ENCODE measurements around the gene KIRREL3.
A peak's percentile ranks its signal among the peaks of the same experiment; 100 is the strongest.

Gene KIRREL3

DNA sequence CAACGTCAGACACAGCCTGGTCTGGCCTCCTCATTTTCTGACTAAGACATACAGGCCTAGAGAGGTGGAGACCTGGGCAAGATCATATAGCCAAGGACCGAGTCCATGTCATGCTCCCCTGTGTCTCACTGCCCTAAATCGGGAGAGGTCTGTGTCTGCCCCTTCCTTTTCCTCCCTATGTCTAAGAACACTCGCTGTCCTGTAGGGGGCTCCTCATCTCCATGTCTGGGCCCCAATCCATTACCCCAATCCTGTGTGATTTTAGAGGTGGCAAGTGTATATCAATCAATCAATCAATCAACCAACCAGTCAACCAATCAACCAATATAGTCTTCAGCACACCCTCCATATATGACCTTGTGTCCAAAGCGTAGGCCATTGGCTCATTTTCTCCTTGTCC lies 125.7 kb downstream of the KIRREL3 start:
- no peak for DNase-seq

DNA sequence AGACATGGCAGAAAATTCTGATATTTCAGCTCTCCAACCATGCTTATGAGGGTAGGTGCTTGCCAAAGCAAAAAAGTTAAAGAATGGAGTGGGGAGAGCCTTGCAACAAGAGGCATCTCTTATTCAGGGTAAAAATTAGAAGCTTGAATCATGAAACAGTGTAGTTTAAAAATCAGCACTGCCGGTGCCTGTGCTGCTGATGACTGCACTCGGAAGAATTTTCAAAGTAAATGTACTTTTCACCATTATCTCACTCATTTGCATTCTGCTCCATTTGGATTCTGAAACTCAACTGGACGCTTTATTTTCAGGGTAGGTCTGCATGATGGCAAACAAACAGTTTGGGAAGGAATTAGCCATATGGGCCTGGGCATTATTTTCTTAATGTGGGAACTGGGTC lies 126.3 kb downstream of the KIRREL3 start:
- DNase-seq, result no peak

DNA sequence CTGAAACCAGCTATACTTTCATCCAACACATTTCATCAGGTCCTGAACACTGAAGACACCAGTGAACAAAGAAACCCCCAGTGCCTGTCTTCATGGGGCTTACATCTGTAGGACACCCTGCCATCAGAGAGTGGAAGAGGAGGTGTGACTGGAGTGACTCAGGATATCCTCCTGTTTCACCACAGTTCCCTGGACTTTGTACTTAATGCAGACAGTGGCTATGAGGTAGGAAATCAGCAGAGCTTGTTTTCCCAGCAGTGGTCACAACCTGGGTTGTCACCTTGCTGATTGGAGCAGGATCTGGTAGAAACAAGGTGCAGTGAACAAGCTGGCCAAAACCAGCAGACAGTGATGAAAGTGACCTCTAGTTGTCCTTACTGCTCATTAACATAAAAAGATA lies 128.8 kb downstream of the KIRREL3 start:
- no peak for DNase-seq

DNA sequence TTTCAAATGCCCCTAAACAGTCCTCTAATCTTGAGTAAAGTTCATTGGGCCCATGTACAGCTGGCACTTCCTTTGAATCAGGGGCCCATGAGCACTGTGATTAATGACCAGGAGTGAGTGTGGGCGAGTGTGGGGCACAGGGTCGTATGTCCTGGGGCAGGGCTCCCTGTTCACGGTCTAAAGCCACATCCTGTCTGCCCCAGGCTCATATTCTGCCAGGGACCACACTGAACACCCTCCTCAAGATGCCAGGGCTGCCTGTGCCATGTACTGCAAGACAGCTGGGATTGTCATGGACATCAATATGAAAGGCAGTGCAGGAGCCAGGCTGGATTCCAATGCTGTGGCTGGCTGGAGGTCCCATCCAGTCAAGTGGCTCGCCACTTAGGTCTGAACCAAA lies 130.5 kb downstream of the KIRREL3 start:
- DNase-seq, result no peak

DNA sequence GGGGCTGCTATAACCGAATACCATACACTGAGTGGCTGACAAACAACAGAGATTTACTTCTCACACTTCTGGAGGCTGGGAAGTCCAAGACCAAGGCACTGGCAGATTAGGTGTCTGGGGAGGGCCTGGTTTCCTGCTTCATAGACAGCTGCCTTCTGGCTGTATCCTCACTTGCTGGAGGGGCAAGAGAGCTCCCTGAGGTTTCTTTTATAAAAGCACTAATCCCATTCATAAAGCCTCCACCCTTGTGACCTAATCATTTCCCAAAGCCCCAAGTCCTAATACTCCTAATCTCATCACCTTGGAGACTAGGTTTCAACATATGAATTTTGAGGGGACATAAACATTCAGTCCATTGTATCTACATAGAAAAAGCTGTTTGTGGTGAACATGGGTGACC lies 131.8 kb downstream of the KIRREL3 start:
- DNase-seq, result no peak

DNA sequence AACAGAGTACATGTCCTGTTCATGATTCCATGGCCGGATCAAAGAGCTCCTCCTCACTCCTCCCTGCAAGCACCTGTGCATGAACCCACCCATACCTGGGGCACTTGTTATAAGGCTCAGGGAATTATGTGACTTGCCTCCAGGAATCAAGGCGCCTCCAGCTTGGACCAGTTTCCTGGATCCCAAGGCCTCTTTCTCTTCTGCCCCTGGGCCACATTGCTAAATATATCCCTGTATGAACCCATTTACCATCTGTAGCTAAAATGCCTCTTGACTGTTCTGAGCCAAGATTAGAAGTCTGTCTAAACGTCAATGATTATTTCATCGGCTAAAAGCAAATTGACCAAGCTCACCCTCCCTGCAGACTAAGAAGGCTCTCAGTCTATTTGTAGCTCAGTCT lies 135.6 kb downstream of the KIRREL3 start:
- DNase-seq, result no peak

DNA sequence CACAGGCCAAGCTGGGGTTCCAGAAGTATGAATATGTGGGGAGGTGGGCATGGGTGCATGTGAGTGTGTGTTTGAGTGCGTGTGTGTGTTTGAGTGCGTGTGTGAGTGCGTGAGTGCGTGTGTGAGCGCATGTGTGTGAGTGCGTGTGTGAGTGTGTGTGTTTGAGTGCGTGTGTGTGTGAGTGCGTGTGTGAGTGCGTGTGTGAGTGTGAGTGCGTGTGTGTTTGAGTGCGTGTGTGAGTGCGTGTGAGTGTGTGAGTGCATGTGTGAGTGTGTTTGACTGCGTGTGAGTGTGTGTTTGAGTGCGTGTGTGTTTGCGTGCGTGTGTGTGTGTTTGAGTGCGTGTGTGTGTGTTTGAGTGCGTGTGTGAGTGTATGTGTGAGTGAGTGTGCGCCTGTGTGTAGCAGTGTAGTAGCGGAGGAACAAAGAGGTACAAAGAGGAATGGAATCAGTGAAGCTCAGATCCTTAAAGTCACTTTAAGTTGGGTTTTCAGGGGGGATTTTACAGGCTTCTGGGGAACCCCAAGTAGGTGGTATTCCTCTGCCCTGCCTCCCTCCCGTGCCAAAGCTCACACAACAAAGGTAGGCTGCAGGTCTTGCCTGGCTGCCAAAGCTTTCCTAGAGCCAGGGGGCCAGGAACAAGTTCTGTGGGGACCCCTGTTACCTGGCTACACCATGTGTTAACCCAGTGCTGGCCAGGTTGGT lies 137.1 kb downstream of the KIRREL3 start:
- DNase-seq, result no peak

DNA sequence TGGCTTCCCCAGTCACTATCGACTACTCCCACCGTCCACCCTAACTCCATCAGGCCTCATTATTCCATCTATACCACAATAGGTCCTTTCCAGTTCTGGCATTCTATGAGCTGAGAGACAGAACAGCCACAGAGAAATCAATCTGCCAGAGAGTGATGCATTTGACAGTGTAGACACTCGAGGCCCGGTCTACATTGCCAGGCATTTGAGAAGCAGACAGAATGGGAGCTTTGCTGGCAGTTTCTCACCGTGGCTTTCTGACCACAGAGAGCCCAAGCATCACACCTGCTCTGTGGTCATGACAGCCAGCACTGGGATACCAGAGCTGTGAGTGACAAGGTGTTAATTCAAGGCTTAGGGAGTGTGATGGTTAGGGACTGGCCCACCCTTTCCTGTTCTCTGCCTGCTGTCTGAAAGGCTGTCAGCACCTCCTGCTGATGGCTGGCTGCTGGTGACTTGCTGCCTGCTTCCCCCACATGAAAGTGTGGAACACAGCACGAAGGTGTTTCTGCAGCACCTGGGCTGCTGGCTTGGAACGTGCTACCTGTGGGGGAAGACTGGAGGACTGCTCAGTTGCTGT lies 137.8 kb downstream of the KIRREL3 start:
- DNase-seq, result no peak

DNA sequence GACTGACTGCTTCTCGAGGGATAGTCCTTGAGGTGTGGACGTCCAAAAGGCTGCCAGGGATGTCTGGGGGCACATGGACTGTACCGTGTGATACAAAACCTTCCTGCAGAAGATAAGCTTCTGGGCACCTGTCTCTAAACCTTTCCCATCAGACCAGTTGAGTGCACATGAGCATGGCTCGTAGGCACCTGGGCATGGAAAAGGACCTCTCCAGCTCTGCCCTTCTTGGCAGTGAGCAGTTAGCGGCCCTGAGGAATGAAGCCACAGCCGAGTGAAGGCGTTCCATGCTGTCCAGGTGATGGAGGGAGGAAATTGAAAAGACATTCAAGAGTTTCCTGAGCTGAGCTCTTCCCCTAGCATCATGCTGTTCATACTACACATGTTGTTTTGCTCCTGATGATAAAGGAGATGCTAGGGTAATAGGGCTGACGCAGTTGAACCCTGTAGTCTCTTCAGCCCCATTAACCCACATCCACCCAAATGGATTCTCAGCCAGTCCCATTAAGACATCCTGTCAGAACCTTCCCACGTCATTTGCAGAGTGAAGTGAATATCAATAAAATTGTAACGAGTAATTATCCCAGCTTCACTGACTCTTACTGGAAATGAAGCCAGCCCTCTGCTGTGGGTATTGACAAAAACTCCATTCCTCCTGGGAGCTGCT lies 138.6 kb downstream of the KIRREL3 start:
- DNase-seq, result no peak

DNA sequence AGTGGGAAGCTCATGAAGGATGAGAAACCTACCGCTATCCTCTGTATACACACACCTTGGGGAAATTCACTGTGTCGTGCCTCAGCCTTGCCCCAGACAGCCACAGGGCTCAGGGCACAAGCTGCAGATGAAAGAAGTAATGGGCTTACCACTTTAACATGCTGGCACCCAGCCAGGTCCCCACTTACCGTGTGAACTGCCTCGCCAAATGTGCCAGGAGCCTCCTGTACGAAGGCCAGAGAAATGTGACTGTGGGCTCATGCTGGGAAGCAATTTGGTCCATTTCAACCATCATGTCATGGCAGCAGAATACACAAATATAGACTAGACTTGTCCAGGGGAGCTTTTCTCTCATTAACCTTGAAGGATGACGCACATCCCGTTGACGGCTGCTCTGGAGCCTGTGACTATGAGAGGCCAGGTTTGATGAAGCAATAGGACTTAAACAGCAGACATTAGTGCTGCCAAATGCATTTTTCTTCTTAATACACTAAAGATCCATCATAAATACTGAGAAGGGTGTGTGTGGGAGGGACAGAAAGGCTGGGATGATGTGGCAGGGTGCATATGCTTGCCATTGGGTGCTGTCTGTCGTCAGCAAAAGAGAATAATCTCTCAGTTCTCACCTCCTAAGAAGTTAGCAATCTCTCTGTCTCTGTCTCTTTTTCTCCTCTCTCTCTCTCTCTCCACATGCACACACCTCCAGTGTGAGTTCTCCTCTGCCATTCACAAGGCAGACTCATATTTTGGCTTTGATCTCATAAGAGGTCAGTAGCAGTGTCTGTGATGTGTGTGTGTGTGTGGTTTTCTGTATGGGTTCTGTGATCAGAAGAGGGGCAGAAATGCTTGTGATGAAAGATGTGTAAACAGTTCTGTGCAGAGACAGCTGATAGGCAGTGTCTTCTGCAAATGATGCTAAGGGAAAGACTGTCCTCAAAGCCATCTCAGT lies 142.4 kb downstream of the KIRREL3 start:
- no peak for DNase-seq

DNA sequence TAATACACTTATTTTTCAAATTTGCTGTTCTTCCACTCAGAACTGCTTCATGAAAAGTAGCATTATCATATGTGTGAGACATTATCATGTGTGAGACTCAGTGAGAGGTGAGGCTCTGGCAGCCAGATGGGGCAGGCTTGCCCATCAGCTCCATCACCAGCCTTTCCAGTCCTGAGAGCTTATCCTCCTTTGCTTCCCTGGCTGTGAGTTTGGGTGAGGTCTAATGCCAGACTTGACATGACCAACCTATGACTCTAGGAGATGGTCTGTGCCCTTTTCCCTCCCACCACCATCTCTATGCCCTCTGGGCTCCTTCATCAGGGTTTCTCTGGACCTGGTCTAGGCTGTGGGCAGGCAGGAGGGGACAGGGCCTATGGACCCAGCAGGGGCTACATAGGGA lies 145.0 kb downstream of the KIRREL3 start:
- DNase-seq, result no peak

DNA sequence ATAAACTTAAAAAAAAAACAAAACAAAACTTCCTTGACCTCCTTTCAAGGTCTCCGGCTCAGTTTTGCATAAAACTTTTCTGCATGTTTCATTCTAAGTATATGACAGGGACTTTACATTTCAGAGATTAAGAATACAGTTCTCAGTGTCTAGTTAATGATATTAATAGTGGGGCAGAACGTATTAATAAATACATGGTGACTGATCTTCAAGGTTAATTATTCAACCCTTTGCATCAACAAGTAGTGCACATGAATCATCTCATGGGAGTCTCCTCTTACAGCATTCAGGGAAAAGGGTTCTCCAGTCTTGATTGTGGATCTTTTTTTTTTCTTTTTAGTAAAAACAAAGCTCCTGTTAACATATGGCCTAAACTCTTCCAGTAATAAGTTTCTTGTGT lies 146.8 kb downstream of the KIRREL3 start:
- DNase-seq, result no peak

DNA sequence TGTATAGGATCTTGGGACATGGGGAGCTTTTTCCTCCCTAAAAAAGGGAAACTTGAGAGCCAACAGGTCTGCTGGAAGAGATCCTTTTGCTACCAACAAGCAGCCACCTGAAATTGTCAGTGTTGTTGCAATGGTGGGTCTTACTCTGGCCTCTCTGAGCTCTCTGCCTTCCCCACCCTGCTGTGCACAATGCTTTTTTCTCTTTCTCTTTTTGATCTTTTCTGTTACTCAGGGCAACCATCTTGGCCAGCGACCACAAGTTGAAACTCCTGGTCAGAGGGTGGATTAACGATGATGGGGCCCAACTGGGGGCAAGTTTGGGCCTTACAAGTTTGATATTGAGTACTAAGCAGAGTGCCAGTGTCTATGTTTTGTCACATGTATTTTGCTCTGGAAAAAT lies 155.8 kb downstream of the KIRREL3 start:
- no peak for DNase-seq

DNA sequence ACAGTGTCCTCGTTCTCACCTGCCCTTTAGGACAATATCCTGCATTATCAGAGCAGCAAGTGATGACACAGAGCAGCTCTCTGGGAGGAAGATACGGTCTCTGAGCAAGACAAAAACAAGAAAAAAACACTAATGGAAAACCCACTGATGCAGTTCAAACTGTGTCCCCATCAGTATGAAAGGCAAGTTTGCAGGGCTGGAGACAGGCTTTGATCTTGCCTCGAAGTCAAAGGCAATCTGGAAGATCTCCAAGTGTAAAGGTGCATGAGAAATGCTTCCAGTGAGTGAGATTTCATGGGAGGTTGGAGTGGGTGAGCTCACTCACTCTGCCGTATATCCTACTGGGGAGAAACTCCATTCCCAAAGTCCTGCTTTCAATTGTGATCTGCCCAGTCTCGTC lies 157.5 kb downstream of the KIRREL3 start:
- no peak for DNase-seq

DNA sequence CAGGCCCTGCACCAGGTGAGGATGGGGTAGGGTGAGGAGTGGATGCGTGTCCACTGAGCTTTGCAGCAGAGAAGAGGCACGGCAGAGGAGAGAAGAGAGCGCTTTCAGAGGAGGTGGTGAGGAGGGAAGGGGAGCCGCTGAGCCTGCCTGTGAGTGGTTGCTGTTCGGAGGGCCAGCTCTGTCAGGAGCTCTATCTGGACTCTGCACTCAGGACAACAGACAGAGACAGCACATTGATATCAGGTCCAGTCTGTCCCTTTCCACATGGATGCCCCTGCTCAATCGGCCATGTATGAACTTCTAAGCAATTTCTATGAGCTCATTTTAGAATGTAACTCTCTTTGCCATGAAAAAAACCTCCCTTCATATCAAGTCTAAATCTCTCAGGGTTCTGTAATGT lies 158.6 kb downstream of the KIRREL3 start:
- DNase-seq, result no peak

DNA sequence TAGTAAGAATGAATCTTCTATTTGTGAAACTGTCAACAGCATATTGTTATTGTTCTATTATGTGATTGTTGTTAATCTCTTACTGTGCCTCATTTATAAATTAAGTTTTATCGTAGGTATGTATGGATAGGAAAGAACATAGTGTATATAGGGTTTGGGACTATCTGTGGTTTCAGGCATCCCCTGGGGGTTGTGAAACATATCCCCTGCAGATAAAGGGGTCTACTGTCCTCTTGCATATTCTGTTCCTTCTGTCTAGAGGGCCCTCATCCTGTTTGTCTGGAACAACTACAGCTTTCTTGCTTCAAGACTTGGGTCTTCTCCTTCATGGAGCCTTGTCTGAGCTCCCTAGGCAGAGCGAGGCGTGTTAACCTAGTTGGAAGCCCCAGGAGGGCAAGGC lies 159.6 kb downstream of the KIRREL3 start:
- no peak for DNase-seq

DNA sequence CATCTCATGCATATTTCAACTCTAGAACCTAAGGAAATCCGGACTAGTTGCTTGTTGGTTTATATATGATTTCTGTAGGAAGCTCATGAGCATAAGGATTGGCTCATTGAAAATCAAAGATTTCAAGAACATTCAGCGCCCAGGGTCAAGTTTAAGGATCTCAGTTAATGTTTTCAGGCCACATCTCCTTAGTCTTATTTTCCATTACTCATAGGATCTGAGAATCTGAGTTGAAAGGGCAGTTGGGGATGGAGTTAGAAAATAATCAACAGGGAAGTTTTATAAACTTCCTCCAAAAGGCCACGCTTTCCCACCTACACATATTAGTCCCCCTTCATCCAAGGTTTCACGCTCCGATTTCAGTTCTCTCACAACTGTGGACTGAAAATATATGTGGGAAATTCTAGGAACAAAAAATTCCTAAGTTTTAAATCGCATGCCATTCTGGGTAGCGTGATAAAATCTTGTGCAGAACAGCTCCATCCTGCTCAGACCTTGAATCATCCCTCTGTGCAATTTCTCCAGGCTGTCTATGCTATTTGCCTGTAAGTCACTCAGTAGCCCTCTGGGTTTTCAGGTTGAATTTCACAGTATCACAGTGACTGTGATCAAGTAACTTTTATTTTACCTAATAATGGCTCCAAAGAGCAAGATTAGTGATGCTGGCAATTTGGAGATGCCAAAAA lies 160.2 kb downstream of the KIRREL3 start:
- no peak for DNase-seq

DNA sequence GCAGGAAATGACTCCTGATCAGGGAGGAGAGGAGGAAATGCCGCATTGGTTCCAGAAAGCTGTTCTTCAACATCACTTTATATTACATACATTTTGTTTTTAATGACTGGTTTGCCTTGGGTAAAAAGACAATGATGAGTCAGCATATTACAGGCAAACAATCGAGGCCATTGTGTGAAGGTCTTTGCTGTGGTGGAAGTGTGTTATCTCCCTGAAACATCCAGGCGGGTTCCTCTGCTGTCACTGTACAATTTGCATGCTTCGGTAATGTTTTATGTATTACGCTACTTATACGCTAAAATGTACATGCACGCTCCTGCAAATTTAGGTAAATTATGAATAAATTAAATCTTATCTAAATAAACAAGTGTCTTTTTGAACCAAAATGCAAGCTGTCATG lies 161.1 kb downstream of the KIRREL3 start:
- DNase-seq, result peak in 11 of 51 donors; percentile 1 to 47 (median 22)

DNA sequence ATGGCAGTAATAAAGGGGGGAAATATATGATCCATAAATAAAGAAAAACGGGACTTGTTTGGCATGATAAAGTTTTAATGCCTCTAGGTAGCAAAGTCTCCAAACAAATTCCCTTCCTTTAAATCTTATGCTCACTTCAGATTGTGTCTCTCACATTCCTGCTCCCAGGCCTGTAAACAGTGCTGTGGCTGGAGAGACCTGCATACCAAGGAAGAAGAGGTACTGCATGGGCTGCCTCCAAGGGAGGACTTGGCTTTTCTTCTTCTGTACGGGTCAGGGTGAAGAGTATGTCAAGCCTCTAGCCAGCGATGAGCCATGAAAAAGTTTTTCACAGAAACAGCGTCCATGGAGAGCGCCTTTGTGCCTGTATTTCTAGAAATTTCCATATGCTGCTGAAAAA lies 161.8 kb downstream of the KIRREL3 start:
- DNase-seq, result no peak

DNA sequence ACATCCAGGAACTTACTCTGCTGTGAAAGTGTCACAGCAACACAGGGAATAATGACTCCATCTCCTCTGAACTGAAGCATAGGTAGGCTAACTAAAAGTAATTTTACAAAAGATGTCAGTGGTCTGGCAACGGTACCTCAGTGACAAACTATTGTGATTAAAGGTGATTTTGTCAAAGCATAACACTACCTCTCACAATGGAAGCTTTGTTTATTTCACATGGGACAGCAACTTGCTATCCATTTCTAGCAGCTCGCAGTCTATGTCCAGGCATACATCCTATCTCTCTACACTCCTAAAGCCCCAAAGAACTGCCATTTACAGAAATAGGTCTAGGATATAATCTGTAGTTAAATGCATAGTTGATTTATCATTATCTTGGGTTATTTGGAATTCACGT lies 163.0 kb downstream of the KIRREL3 start:
- DNase-seq, result no peak

DNA sequence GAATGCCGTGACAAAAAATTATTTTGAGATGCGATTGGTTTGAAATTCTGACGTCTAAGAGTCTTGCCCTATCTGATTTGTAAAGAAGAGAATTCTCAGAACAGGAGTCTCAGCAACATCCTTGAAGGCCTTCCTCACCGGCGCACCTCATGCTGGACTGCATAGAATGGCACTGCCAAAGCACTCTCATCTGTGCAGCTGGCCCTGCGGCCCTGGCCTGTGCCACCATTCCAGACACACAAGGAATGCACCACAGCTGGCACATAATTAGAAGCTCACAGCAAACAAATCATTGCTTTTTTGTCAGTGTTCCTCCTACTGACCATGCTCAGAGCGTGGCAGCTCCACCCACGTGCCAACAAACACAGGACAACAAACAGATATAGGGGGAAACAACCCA lies 166.0 kb downstream of the KIRREL3 start:
- DNase-seq, result peak in 18 of 51 donors; percentile 5 to 47 (median 24)
